Measurements from ENCODE around the gene MEP1A.
"Not testable (repeated sequence)": the region's sequence is repeated elsewhere in the genome, so short reads cannot be mapped to it uniquely, and the experiment has no call there.

The MEP1A gene

DNA sequence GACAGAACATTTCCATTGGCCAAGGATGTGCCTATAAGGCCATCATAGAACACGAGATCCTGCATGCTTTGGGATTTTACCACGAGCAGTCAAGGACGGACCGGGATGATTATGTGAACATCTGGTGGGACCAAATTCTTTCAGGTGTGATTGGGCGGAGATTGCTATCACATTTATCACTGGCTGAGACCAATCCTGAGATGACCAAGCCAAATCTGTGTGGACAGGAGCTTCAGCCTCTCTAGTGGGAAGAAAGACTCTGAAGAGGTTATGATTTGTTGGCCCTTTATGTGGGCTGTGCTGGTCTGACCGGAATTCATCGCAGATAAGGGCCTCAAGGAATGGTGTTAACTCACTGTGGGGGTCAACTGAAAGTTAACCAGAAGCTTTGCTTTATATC, 26.4 kb downstream of the MEP1A start:
- no peaks in the 10 kb centered on the region for H3K79me2 ChIP-seq (ENCODE audit: low read length)
- H3K9me3 ChIP-seq (ENCODE audit: insufficient read depth, low read length), result no peaks in the 10 kb centered on the region
- no peaks in the 10 kb centered on the region for H4K20me1 ChIP-seq (ENCODE audit: insufficient read depth, low read length)
- no peak overlapping the region for H3K4me2 ChIP-seq (ENCODE audit: low read length)
- H3K4me3 ChIP-seq (ENCODE audit: low read length), result no peak overlapping the region
- H3K4me1 ChIP-seq (ENCODE audit: low read length), result no peaks in the 10 kb centered on the region
- H2AFZ ChIP-seq (ENCODE audit: low read depth, low read length), result no peak overlapping the region
- no peaks in the 10 kb centered on the region for H3K27me3 ChIP-seq (ENCODE audit: low read depth, low read length)
- H3K9ac ChIP-seq (ENCODE audit: low read length), result no peak overlapping the region
- no peak overlapping the region for H3K27ac ChIP-seq (ENCODE audit: low read length)
- no peaks in the 10 kb centered on the region for H3K36me3 ChIP-seq (replicated peaks; ENCODE audit: low read depth, low read length)
- TF ChIP-seq, protein P1, sequence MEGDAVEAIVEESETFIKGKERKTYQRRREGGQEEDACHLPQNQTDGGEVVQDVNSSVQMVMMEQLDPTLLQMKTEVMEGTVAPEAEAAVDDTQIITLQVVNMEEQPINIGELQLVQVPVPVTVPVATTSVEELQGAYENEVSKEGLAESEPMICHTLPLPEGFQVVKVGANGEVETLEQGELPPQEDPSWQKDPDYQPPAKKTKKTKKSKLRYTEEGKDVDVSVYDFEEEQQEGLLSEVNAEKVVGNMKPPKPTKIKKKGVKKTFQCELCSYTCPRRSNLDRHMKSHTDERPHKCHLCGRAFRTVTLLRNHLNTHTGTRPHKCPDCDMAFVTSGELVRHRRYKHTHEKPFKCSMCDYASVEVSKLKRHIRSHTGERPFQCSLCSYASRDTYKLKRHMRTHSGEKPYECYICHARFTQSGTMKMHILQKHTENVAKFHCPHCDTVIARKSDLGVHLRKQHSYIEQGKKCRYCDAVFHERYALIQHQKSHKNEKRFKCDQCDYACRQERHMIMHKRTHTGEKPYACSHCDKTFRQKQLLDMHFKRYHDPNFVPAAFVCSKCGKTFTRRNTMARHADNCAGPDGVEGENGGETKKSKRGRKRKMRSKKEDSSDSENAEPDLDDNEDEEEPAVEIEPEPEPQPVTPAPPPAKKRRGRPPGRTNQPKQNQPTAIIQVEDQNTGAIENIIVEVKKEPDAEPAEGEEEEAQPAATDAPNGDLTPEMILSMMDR (IDR thresholded peaks at IDR 0.05; ENCODE audit: low read depth, low read length), result no peak
- no peak for TF ChIP-seq EZH2phosphoT487 (IDR thresholded peaks at IDR 0.05; ENCODE audit: low read depth)

DNA sequence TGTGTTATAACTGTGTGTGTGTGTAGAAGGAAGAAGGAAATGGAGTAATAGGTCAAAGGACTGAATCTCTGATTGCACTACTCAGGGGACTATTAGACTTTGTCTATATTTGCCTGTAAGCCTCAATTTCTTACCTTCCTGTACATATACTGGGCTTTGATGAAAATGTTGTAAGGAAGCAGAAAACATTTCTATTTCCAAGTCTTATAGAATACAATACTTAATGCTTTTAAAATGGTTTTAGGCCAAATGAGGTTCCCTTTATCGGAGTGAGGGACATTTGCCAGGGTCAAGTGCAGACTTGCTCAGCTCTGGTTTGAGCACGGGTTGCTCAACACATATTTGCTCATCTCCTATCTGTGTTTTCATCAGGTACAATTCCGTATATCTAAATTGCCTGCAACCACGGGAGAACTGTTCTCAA, 28.3 kb downstream of the MEP1A start:
- H2AFZ ChIP-seq (ENCODE audit: low read depth, low read length), result no peak overlapping the region
- H3K4me2 ChIP-seq (ENCODE audit: low read length), result no peak overlapping the region
- no peaks in the 10 kb centered on the region for H3K27me3 ChIP-seq (ENCODE audit: low read depth, low read length)
- H3K79me2 ChIP-seq (ENCODE audit: low read length), result no peaks in the 10 kb centered on the region
- no peaks in the 10 kb centered on the region for H4K20me1 ChIP-seq (ENCODE audit: insufficient read depth, low read length)
- H3K9me3 ChIP-seq (ENCODE audit: insufficient read depth, low read length), result no peaks in the 10 kb centered on the region
- no peak overlapping the region for H3K27ac ChIP-seq (ENCODE audit: low read length)
- TF ChIP-seq, protein P1 (IDR thresholded peaks at IDR 0.05; ENCODE audit: low read depth, low read length), result no peak
- no peak for TF ChIP-seq EZH2phosphoT487 (IDR thresholded peaks at IDR 0.05; ENCODE audit: low read depth)
- no peak overlapping the region for H3K4me3 ChIP-seq (ENCODE audit: low read length)
- no peak overlapping the region for H3K9ac ChIP-seq (ENCODE audit: low read length)
- H3K36me3 ChIP-seq (replicated peaks; ENCODE audit: low read depth, low read length), result no peaks in the 10 kb centered on the region
- H3K4me1 ChIP-seq (ENCODE audit: low read length), result no peaks in the 10 kb centered on the region

DNA sequence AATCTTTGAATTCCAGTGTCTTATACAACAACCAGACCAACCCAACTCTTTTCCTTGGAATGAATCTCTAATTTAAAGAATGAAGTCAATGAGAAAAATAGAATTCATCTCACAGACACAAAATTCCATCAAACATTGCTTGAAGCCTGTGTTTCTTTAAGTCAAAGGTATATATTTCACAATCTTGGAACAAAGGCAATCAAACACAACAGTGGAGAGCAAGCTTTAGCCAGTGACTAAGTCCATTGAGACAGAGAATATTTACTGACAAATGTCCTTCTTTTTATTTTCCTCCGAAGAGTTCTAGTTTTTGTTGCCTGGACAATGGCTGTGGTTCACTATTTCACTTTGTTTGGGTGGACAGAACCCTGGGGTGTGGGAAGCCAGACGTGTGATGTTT, 35.8 kb downstream of the MEP1A start:
- no peaks in the 10 kb centered on the region for H3K9me3 ChIP-seq (ENCODE audit: insufficient read depth, low read length)
- no peak overlapping the region for H3K9ac ChIP-seq (ENCODE audit: low read length)
- H3K36me3 ChIP-seq (replicated peaks; ENCODE audit: low read depth, low read length), result no peaks in the 10 kb centered on the region
- H3K79me2 ChIP-seq (ENCODE audit: low read length), result no peaks in the 10 kb centered on the region
- no peak overlapping the region for H3K4me3 ChIP-seq (ENCODE audit: low read length)
- no peaks in the 10 kb centered on the region for H4K20me1 ChIP-seq (ENCODE audit: insufficient read depth, low read length)
- no peak for TF ChIP-seq EZH2phosphoT487 (IDR thresholded peaks at IDR 0.05; ENCODE audit: low read depth)
- TF ChIP-seq, protein P1 (IDR thresholded peaks at IDR 0.05; ENCODE audit: low read depth, low read length), result no peak
- H3K27me3 ChIP-seq (ENCODE audit: low read depth, low read length), result peaks cover 12% of the 10 kb centered on the region; the same call in 1 of the 2 replicates
- H3K4me1 ChIP-seq (ENCODE audit: low read length), result no peaks in the 10 kb centered on the region
- no peak overlapping the region for H2AFZ ChIP-seq (ENCODE audit: low read depth, low read length)
- H3K27ac ChIP-seq (ENCODE audit: low read length), result no peak overlapping the region
- no peak overlapping the region for H3K4me2 ChIP-seq (ENCODE audit: low read length)

DNA sequence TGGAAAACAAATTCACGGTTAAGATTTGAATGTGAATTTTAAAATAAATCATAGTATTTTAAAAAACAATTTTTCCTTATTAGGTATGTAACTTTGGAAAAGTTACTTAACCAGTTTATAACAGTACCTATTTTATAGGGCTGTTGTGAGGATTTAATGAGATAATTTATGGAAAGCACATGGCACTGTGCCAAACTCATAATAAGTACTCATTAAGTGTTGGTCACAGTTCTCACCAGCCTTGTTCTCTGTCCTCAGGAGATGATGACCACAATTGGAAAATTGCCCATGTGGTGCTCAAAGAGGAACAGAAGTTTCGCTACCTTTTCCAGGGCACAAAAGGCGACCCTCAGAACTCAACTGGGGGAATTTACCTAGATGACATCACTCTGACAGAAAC, 39.6 kb downstream of the MEP1A start:
- Histone ChIP-seq H3K9ac (ENCODE audit: low read length) (no peak overlapping the region), H3K4me3 (ENCODE audit: low read length) (no peak overlapping the region), H2AFZ (ENCODE audit: low read depth, low read length) (no peak overlapping the region), H3K4me2 (ENCODE audit: low read length) (no peak overlapping the region), H3K9me3 (ENCODE audit: insufficient read depth, low read length) (no peaks in the 10 kb centered on the region), H3K36me3 (replicated peaks; ENCODE audit: low read depth, low read length) (no peaks in the 10 kb centered on the region), H3K27me3 (ENCODE audit: low read depth, low read length) (peaks cover 12% of the 10 kb centered on the region; the same call in 1 of the 2 replicates), H3K4me1 (ENCODE audit: low read length) (no peaks in the 10 kb centered on the region), H3K79me2 (ENCODE audit: low read length) (no peaks in the 10 kb centered on the region), H3K27ac (ENCODE audit: low read length) (no peak overlapping the region), H4K20me1 (ENCODE audit: insufficient read depth, low read length) (no peaks in the 10 kb centered on the region)
- TF ChIP-seq, protein P1 (IDR thresholded peaks at IDR 0.05; ENCODE audit: low read depth, low read length), result no peak
- TF ChIP-seq EZH2phosphoT487 (IDR thresholded peaks at IDR 0.05; ENCODE audit: low read depth), result no peak

DNA sequence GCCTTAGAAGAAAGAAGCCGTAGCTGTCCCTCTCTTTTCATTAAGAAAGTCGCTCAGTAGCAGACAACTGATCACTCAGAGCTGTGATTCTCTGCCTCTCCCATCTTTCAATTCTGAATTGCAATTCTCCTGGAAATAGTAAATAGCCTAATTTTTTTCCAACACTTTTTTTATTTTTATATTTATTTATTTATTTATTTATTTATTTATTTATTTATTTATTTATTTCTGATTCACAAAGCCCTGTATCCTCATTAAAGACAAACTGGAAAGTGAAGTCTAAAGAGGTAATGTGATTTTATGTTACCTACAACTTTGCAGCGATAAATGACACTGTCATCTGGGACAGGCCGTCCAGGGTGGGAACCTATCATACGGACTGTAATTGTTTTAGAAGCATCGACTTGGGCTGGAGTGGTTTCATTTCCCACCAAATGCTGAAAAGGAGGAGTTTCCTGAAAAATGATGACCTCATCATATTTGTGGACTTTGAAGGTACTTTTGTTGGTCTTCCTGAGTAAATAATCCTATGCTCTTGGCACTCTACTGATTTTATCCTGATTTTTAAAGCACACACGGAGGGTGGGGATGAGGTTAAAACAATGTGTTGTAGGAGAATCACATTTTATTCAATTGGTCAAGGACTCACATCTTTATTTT, 41.2 kb downstream of the MEP1A start:
- H3K27me3 ChIP-seq (ENCODE audit: low read depth, low read length); H3K9me3 ChIP-seq (ENCODE audit: insufficient read depth, low read length); H3K4me3 ChIP-seq (ENCODE audit: low read length); H4K20me1 ChIP-seq (ENCODE audit: insufficient read depth, low read length); H3K27ac ChIP-seq (ENCODE audit: low read length); H3K4me1 ChIP-seq (ENCODE audit: low read length); H2AFZ ChIP-seq (ENCODE audit: low read depth, low read length); H3K79me2 ChIP-seq (ENCODE audit: low read length); H3K4me2 ChIP-seq (ENCODE audit: low read length); H3K9ac ChIP-seq (ENCODE audit: low read length); H3K36me3 ChIP-seq (replicated peaks; ENCODE audit: low read depth, low read length): not testable (repeated sequence)

DNA sequence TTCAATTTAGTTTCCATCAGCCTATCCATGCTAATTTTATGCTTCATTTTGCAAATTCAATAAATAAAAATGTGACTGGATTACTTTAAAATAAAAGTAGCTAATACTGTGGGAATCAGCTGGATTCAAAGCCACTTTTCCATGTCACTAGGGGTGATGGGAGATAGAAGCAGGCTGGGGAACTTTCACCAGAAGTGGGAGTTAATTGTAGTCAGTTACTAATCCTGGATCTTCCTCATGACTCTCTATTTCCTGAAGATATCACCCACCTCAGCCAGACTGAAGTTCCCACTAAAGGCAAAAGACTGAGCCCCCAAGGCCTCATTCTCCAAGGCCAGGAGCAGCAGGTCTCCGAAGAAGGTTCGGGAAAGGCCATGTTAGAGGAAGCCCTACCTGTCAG, 41.8 kb downstream of the MEP1A start:
- not testable (repeated sequence) for H3K4me1 ChIP-seq (ENCODE audit: low read length); H3K27ac ChIP-seq (ENCODE audit: low read length); H2AFZ ChIP-seq (ENCODE audit: low read depth, low read length); H3K79me2 ChIP-seq (ENCODE audit: low read length); H3K9me3 ChIP-seq (ENCODE audit: insufficient read depth, low read length); H3K4me3 ChIP-seq (ENCODE audit: low read length); H3K9ac ChIP-seq (ENCODE audit: low read length); H3K36me3 ChIP-seq (replicated peaks; ENCODE audit: low read depth, low read length); H4K20me1 ChIP-seq (ENCODE audit: insufficient read depth, low read length); H3K27me3 ChIP-seq (ENCODE audit: low read depth, low read length); H3K4me2 ChIP-seq (ENCODE audit: low read length)

All from OCI-LY3 (cell line).